Astrocyte (in vitro differentiated cells and primary cell): ENCODE data around the gene KLF15.

Experiments used
- CTCF ChIP-seq: IDR thresholded peaks from 2 replicates; pipeline ENCODE4 v1.5.1; 2011; ENCODE audit warnings: low read depth, mild to moderate bottlenecking, inconsistent platforms, low read length, moderate library complexity; ENCODE audit not compliant: insufficient read depth
- EZH2 ChIP-seq: IDR thresholded peaks from 2 replicates; pipeline ENCODE4 v1.6.1; 2012; ENCODE audit warnings: mild to moderate bottlenecking, low read length, inconsistent platforms; ENCODE audit not compliant: insufficient read depth

DNA sequence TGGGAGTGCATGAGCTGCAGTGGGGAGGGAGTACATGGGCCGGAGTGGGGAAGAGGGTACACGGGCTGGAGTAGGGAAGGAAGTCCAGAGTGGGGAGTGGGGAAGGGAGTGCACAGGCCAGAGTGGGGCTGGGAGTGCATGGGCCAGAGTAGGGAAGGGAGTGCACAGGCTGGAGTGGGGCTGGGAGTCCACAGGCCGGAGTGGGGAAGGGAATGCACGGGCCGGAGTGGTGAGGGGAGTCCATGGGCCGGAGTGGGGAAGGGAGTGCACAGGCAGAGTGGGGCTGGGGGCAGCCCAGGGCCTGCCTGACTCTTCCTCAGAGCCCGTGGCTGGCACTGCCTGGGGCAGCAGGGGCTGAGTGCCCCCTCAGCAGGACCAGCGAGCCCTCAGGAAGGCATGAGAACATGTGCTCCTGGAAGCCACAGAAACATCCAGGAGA is 40.7 kb downstream of the KLF15 start:
- TF ChIP-seq CTCF (no peak), EZH2 (no peak)
